ENCODE data around the gene PRR23A. TPM values are rescaled to one million over a fixed set of nuclear protein-coding genes. Genes with fewer than 3 reads are reported as not detected.

Gene PRR23A
- polyA plus RNA-seq (2013, experiment 1 of 2), result not detected
- polyA plus RNA-seq (2013, experiment 2 of 2), result not detected

DNA sequence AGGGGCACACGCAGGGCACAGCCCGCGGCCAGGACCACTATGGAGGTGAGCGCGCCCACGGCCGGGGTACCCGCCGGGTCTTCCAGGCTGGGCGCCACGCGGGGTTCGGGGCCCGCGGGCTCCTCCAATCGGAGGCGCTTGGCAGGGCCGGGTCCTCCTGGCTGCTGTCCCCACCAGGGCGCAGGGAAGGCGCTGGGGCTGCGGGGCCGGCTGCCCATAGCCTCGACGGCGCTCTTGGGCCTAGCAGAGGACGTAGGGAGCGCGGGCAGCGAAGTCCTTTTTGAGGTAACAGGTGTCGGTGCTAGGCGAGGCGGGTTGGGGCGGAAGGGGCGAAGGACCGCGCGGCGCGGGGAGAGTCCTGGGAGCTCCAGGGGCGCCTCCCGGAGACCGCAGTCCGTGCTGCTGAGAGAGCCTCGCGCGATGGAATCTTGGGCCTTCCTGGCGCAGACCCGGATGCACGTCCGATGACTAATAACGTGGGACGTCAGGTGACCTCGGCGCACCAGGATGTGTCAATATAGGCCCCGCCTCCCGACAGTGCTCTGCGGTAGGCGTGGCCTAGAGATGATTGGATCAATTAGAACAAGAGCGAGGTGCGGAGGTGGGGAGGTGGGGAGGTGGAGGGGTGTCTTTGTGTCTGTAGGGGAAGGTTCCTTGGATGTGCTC is at the start of gene PRR23A:
PRR23A (minus strand) TSS at position 218 of the 666 bp plus-strand sequence; CDS start at position 218, 0 bp downstream.
- no peaks in the 10 kb centered on the region for H3K27me3 ChIP-seq (ENCODE audit: control insufficient read depth in 3 of 3, insufficient read depth in 3 of 3, low read depth in 1 of 3, low read length in 3 of 3)
- H3K79me1 ChIP-seq (ENCODE audit: low read depth, low read length), result no peaks in the 10 kb centered on the region
- WGBS, 2 donors (ENCODE audit: extremely low coverage in 2 of 2, insufficient read length in 2 of 2, insufficient replicate concordance in 1 of 2), result no CpG with 5 or more reads among the region's 60 CpGs
- no peak within 1 kb of the TSS for H3K9ac ChIP-seq (ENCODE audit: low read depth, low read length, poor library complexity)
- no peak within 1 kb of the TSS for H2BK15ac ChIP-seq (ENCODE audit: low read length)
- no peak within 1 kb of the TSS for H2BK12ac ChIP-seq (ENCODE audit: low read length)
- H3K36me3 ChIP-seq (replicated peaks in 1 of 2; ENCODE audit: control insufficient read depth in 2 of 2, insufficient read depth in 2 of 2, low read length in 2 of 2), result no peaks in the 10 kb centered on the region
- H4K8ac ChIP-seq (ENCODE audit: low read depth, low read length), result no peak within 1 kb of the TSS
- H2BK120ac ChIP-seq (ENCODE audit: low read depth, low read length), result no peak within 1 kb of the TSS
- no peak within 1 kb of the TSS for H3K4me2 ChIP-seq (ENCODE audit: insufficient read depth, low read length, poor library complexity, severe bottlenecking)
- H2BK5ac ChIP-seq (ENCODE audit: low read length), result no peak within 1 kb of the TSS
- H2AK5ac ChIP-seq (ENCODE audit: low read depth, low read length), result no peak within 1 kb of the TSS
- no peak within 1 kb of the TSS for H3K27ac ChIP-seq (replicated peaks; ENCODE audit: low read length)
- peaks cover 0 to 3% of the 10 kb centered on the region in 2 donors for H3K9me3 ChIP-seq (replicated peaks in 1 of 2; ENCODE audit: control insufficient read depth in 2 of 2, insufficient read depth in 1 of 2, low read depth in 1 of 2, low read length in 2 of 2)
- no peak for DNase-seq (ENCODE audit: low spot score)
- no peaks in the 10 kb centered on the region for H3K4me1 ChIP-seq (ENCODE audit: control insufficient read depth in 2 of 2, insufficient read depth in 1 of 2, low read depth in 1 of 2, low read length in 2 of 2)
- no peak within 1 kb of the TSS for H4K91ac ChIP-seq (ENCODE audit: low read depth, low read length, poor library complexity)
- no peak within 1 kb of the TSS for H3K18ac ChIP-seq (ENCODE audit: low read length)
- H3K14ac ChIP-seq (ENCODE audit: low read length), result peak within 1 kb of the TSS; percentile 56
- no peak within 1 kb of the TSS for H3K4ac ChIP-seq (ENCODE audit: low read length)
- no peak within 1 kb of the TSS for H2AFZ ChIP-seq (ENCODE audit: low read length)
- peak within 1 kb of the TSS in 1 of 2 donors; percentile 51 for H3K4me3 ChIP-seq (ENCODE audit: low read length in 2 of 2)
- no peak within 1 kb of the TSS for H3K23ac ChIP-seq (ENCODE audit: low read depth, low read length, poor library complexity)

DNA sequence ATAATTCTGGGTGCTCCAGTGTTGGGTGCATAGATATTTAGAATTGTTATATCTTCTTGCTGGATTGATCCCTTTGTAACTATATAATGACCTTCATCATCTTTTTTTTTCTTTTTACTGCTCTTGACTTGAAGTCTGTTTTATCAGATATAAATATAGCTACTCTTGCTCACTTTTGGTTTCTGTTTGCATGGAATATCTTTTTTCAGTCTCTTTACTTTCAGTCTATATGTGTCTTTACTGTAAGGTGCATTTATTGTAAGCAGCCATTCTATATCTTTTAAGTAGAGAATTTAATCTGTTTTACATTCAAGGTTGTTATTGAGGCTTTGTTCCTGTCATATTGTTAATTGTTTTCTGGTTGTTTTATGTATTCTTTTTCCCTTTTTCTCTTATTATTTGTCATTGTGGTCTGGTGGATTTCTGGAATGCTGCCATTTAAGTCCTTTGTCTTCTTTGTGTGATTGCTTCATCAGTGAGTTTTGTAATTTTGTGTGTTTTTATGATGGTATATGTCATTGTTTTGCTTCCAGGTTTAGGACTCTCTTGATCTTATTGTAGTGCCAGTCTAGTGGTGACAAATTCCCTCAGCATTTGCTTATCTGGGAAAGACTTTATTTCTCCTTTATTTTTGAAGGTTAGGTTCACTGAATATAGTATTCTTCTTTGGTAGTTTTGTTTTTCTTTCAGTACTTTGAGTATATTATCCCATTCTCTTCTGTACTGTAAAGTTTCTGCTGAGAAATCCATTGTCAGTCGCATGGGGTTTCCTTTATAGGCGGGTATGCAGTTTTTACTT is 46.9 kb upstream of the PRR23A start:
- H3K9me3 ChIP-seq (replicated peaks in 1 of 2; ENCODE audit: control insufficient read depth in 2 of 2, insufficient read depth in 1 of 2, low read depth in 1 of 2, low read length in 2 of 2), result peaks cover 0 to 4% of the 10 kb centered on the region in 2 donors
- WGBS, 2 donors (ENCODE audit: extremely low coverage in 2 of 2, insufficient read length in 2 of 2, insufficient replicate concordance in 1 of 2), result no CpG with 5 or more reads among the region's 2 CpGs
- H3K14ac ChIP-seq (ENCODE audit: low read length), result no peak overlapping the region
- no peak overlapping the region for H2BK120ac ChIP-seq (ENCODE audit: low read depth, low read length)
- H3K23ac ChIP-seq (ENCODE audit: low read depth, low read length, poor library complexity), result no peak overlapping the region
- no peak overlapping the region for H2AFZ ChIP-seq (ENCODE audit: low read length)
- H3K4me1 ChIP-seq (ENCODE audit: control insufficient read depth in 2 of 2, insufficient read depth in 1 of 2, low read depth in 1 of 2, low read length in 2 of 2), result no peaks in the 10 kb centered on the region
- H2BK5ac ChIP-seq (ENCODE audit: low read length), result no peak overlapping the region
- DNase-seq (ENCODE audit: low spot score), result no peak
- H2AK5ac ChIP-seq (ENCODE audit: low read depth, low read length), result no peak overlapping the region
- H4K91ac ChIP-seq (ENCODE audit: low read depth, low read length, poor library complexity), result no peak overlapping the region
- H3K4me2 ChIP-seq (ENCODE audit: insufficient read depth, low read length, poor library complexity, severe bottlenecking), result no peak overlapping the region
- H2BK15ac ChIP-seq (ENCODE audit: low read length), result no peak overlapping the region
- H3K9ac ChIP-seq (ENCODE audit: low read depth, low read length, poor library complexity), result no peak overlapping the region
- H3K4ac ChIP-seq (ENCODE audit: low read length), result no peak overlapping the region
- no peaks in the 10 kb centered on the region for H3K79me1 ChIP-seq (ENCODE audit: low read depth, low read length)
- H3K36me3 ChIP-seq (replicated peaks in 1 of 2; ENCODE audit: control insufficient read depth in 2 of 2, insufficient read depth in 2 of 2, low read length in 2 of 2), result no peaks in the 10 kb centered on the region
- H3K27me3 ChIP-seq (ENCODE audit: control insufficient read depth in 3 of 3, insufficient read depth in 3 of 3, low read depth in 1 of 3, low read length in 3 of 3), result no peaks in the 10 kb centered on the region
- H3K27ac ChIP-seq (replicated peaks; ENCODE audit: low read length), result no peak overlapping the region
- no peak overlapping the region for H2BK12ac ChIP-seq (ENCODE audit: low read length)
- no peak overlapping the region for H3K4me3 ChIP-seq (ENCODE audit: low read length in 2 of 2)
- H3K18ac ChIP-seq (ENCODE audit: low read length), result no peak overlapping the region
- no peak overlapping the region for H4K8ac ChIP-seq (ENCODE audit: low read depth, low read length)

GRCh38 chr3:139044366-139045210 is 38.5 kb upstream of the PRR23A start, which contains the start of gene PRR23C:
PRR23C (minus strand) TSS chr3:139044892; CDS start chr3:139044620, 272 bp downstream.
- H2AK5ac ChIP-seq (ENCODE audit: low read depth, low read length), result no peak within 1 kb of the TSS
- H2BK15ac ChIP-seq (ENCODE audit: low read length), result no peak within 1 kb of the TSS
- no peak within 1 kb of the TSS for H3K23ac ChIP-seq (ENCODE audit: low read depth, low read length, poor library complexity)
- no peak within 1 kb of the TSS for H3K4ac ChIP-seq (ENCODE audit: low read length)
- no peak within 1 kb of the TSS for H2BK5ac ChIP-seq (ENCODE audit: low read length)
- no peaks in the 10 kb centered on the region for H3K36me3 ChIP-seq (replicated peaks in 1 of 2; ENCODE audit: control insufficient read depth in 2 of 2, insufficient read depth in 2 of 2, low read length in 2 of 2)
- H3K18ac ChIP-seq (ENCODE audit: low read length), result peak within 1 kb of the TSS; percentile 28
- H2BK12ac ChIP-seq (ENCODE audit: low read length), result no peak within 1 kb of the TSS
- no peak within 1 kb of the TSS for H4K91ac ChIP-seq (ENCODE audit: low read depth, low read length, poor library complexity)
- DNase-seq (ENCODE audit: low spot score), result no peak
- H3K9me3 ChIP-seq (replicated peaks in 1 of 2; ENCODE audit: control insufficient read depth in 2 of 2, insufficient read depth in 1 of 2, low read depth in 1 of 2, low read length in 2 of 2), result peaks cover 0 to 9% of the 10 kb centered on the region in 2 donors
- H3K9ac ChIP-seq (ENCODE audit: low read depth, low read length, poor library complexity), result no peak within 1 kb of the TSS
- peak within 1 kb of the TSS; percentile 89 for H3K14ac ChIP-seq (ENCODE audit: low read length)
- H3K27ac ChIP-seq (replicated peaks; ENCODE audit: low read length), result no peak within 1 kb of the TSS
- H3K79me1 ChIP-seq (ENCODE audit: low read depth, low read length), result no peaks in the 10 kb centered on the region
- no peaks in the 10 kb centered on the region for H3K27me3 ChIP-seq (ENCODE audit: control insufficient read depth in 3 of 3, insufficient read depth in 3 of 3, low read depth in 1 of 3, low read length in 3 of 3)
- H2AFZ ChIP-seq (ENCODE audit: low read length), result no peak within 1 kb of the TSS
- H3K4me1 ChIP-seq (ENCODE audit: control insufficient read depth in 2 of 2, insufficient read depth in 1 of 2, low read depth in 1 of 2, low read length in 2 of 2), result no peaks in the 10 kb centered on the region
- H2BK120ac ChIP-seq (ENCODE audit: low read depth, low read length), result no peak within 1 kb of the TSS
- peak within 1 kb of the TSS in 1 of 2 donors; percentile 0 for H3K4me3 ChIP-seq (ENCODE audit: low read length in 2 of 2)
- H4K8ac ChIP-seq (ENCODE audit: low read depth, low read length), result no peak within 1 kb of the TSS
- WGBS, 2 donors (ENCODE audit: extremely low coverage in 2 of 2, insufficient read length in 2 of 2, insufficient replicate concordance in 1 of 2), result no CpG with 5 or more reads among the region's 77 CpGs
- no peak within 1 kb of the TSS for H3K4me2 ChIP-seq (ENCODE audit: insufficient read depth, low read length, poor library complexity, severe bottlenecking)

All from neuronal stem cell (in vitro differentiated cells).